Keratinocyte (primary cell): ENCODE measurements around the gene UBE2L5. TPM values are rescaled to one million over a fixed set of nuclear protein-coding genes. Genes with fewer than 3 reads are reported as not detected.

Experiments
- DNase-seq: peaks from one replicate; pipeline ENCODE4 v3.0.0-alpha.2; 2011; ENCODE audit warnings: low read depth, missing footprints, low spot score
- FAIRE-seq: peaks from 2 replicates; lab custom pipeline; 2011; peaks lifted over from hg19 to GRCh38; lab: Jason Lieb, UNC
- H2AFZ ChIP-seq: 2 replicates; pipeline ENCODE4 v1.6.0; 2012; ENCODE audit warnings: low read length, control low read depth, inconsistent platforms; ENCODE audit not compliant: control insufficient read depth
- H3K27ac ChIP-seq: 2 replicates; pipeline ENCODE4 v1.5.1; 2011; ENCODE audit warnings: low read length; ENCODE audit not compliant: control insufficient read depth, insufficient read depth
- H3K27me3 ChIP-seq: 3 replicates; pipeline ENCODE4 v1.6.0; 2011; ENCODE audit warnings: low read length; ENCODE audit not compliant: control insufficient read depth, insufficient read depth; ENCODE audit errors: extremely low read depth
- H3K36me3 ChIP-seq, 2 experiments: 2 replicates in 1 of 2; 3 replicates in 1 of 2; pipeline ENCODE4 v1.5.1; 2011; ENCODE audit warnings: low read length in 2 of 2, mild to moderate bottlenecking in 1 of 2; ENCODE audit not compliant: control insufficient read depth in 2 of 2, insufficient read depth in 2 of 2; ENCODE audit errors: extremely low read depth in 1 of 2
- H3K4me1 ChIP-seq: 3 replicates; pipeline ENCODE4 v1.5.1; 2011; ENCODE audit warnings: low read length; ENCODE audit not compliant: control insufficient read depth, insufficient read depth; ENCODE audit errors: extremely low read depth
- H3K4me2 ChIP-seq: 3 replicates; pipeline ENCODE4 v1.6.0; 2011; ENCODE audit warnings: low read depth, low read length; ENCODE audit not compliant: control insufficient read depth, insufficient read depth; ENCODE audit errors: extremely low read depth
- H3K4me3 ChIP-seq, 3 experiments: fragments of 200-600 bp in 1 of 3; sonication (generic) in 1 of 3; 2 replicates in 2 of 3; 3 replicates in 1 of 3; pipeline ENCODE4 v1.5.1; 2011 to 2016; ENCODE audit warnings: low read length in 3 of 3, mild to moderate bottlenecking in 3 of 3, control low read depth in 2 of 3, inconsistent platforms in 1 of 3, low read depth in 1 of 3, mixed read lengths in 1 of 3, mixed run types in 1 of 3, moderate library complexity in 1 of 3; ENCODE audit not compliant: control insufficient read depth in 2 of 3, insufficient read depth in 2 of 3; ENCODE audit errors: extremely low read depth in 1 of 3
- H3K79me2 ChIP-seq: 2 replicates; pipeline ENCODE4 v1.6.0; 2012; ENCODE audit warnings: low read length; ENCODE audit not compliant: control insufficient read depth, insufficient read depth
- H3K9ac ChIP-seq: 3 replicates; pipeline ENCODE4 v1.6.0; 2011; ENCODE audit warnings: low read length; ENCODE audit not compliant: control insufficient read depth, insufficient read depth; ENCODE audit errors: extremely low read depth
- H3K9me1 ChIP-seq: 3 replicates; pipeline ENCODE4 v1.6.0; 2011; ENCODE audit warnings: low read length; ENCODE audit not compliant: control insufficient read depth, insufficient read depth; ENCODE audit errors: extremely low read depth
- H3K9me3 ChIP-seq: 2 replicates; pipeline ENCODE4 v1.5.1; 2012; ENCODE audit warnings: low read depth, low read length; ENCODE audit not compliant: control insufficient read depth
- H4K20me1 ChIP-seq: 3 replicates; pipeline ENCODE4 v1.6.0; 2011; ENCODE audit warnings: low read length; ENCODE audit not compliant: control insufficient read depth, insufficient read depth; ENCODE audit errors: extremely low read depth
- CTCF ChIP-seq, 3 experiments: IDR thresholded peaks in 1 of 3; conservative IDR thresholded peaks in 1 of 3; optimal IDR thresholded peaks in 1 of 3; 2 replicates in 2 of 3; 3 replicates in 1 of 3; pipeline versions ENCODE3 to v1.5.1; 2011; ENCODE audit warnings: low read length in 3 of 3, mild to moderate bottlenecking in 3 of 3, moderate library complexity in 2 of 3, control low read depth in 1 of 3, inconsistent platforms in 1 of 3; ENCODE audit not compliant: insufficient read depth in 2 of 3; ENCODE audit errors: extremely low read depth in 1 of 3
- EZH2 ChIP-seq: IDR thresholded peaks from one replicate; pipeline ENCODE4 v1.6.1; 2012; ENCODE audit warnings: inconsistent platforms, mild to moderate bottlenecking, low read length, moderate library complexity
- dilution Hi-C: fragments of 300-500 bp; cut with MboI; formaldehyde crosslinking; loops from one replicate; pipeline ENCODE4 v1.7.0; 2020; ENCODE audit warnings: low sequenced_read_pairs; ENCODE audit not compliant: extremely low pct_ligation_motif_present
- polyA plus RNA-seq, 5 experiments: library from polyadenylated mRNA; depleted of rRNA in 3 of 5; stranded (reverse) in 3 of 5; stranded (forward) in 1 of 5; unstranded in 1 of 5; fragments of >200 nt; gene quantifications; 1 replicate in 1 of 5; 2 replicates in 3 of 5; 3 replicates in 1 of 5; pipeline versions ENCODE4 v1.2.1 to v1.2.3, GENCODE V29; 2011 to 2012; ENCODE audit warnings: missing spikeins in 2 of 5, low read depth in 1 of 5, low replicate concordance in 1 of 5

Gene UBE2L5
- polyA plus RNA-seq, 1 donor (not counting 4 experiments of a cell fraction or from before 2014, with no cell fraction given), result 0.38 TPM

GRCh38 chr13:30466358-30466714 is 44.0 kb downstream of the UBE2L5 start:
- TF ChIP-seq EZH2 (no peak), CTCF (optimal IDR thresholded peaks at IDR 0.05 in 1 of 3, IDR thresholded peaks at IDR 0.05 in 1 of 3, conservative IDR thresholded peaks at IDR 0.05 in 1 of 3; ENCODE audit: extremely low read depth in 1 of 3, insufficient read depth in 2 of 3, low read length in 3 of 3) (no peak)
- peak overlapping the region in 2 of 3 experiments; percentile 22 to 63 for H3K4me3 ChIP-seq
- H2AFZ ChIP-seq, result peak overlapping the region; percentile 45
- FAIRE-seq, result no peak
- peak overlapping the region; percentile 85 for H3K27ac ChIP-seq
- H3K9me1 ChIP-seq, result no peaks in the 10 kb centered on the region
- H3K27me3 ChIP-seq, result no peaks in the 10 kb centered on the region
- H3K79me2 ChIP-seq, result peaks cover 23% of the 10 kb centered on the region
- peaks cover 1 to 10% of the 10 kb centered on the region in 2 experiments for H3K36me3 ChIP-seq
- DNase-seq, result no peak
- H4K20me1 ChIP-seq, result no peaks in the 10 kb centered on the region
- dilution Hi-C loops, result no loop called here
- peak overlapping the region; percentile 92 for H3K9ac ChIP-seq
- H3K4me1 ChIP-seq, result peaks cover 16% of the 10 kb centered on the region
- H3K4me2 ChIP-seq, result peak overlapping the region; percentile 79
- no peaks in the 10 kb centered on the region for H3K9me3 ChIP-seq

- Histone ChIP-seq H3K4me2 (peak overlapping the region; percentile 79), H3K4me1 (peaks cover 16% of the 10 kb centered on the region), H3K9me3 (no peaks in the 10 kb centered on the region), H3K36me3 (peaks cover 1 to 10% of the 10 kb centered on the region in 2 experiments), H3K79me2 (peaks cover 22% of the 10 kb centered on the region), H3K27ac (peak overlapping the region; percentile 85), H3K9me1 (no peaks in the 10 kb centered on the region), H4K20me1 (no peaks in the 10 kb centered on the region), H2AFZ (peak overlapping the region; percentile 39), H3K9ac (no peak overlapping the region), H3K27me3 (no peaks in the 10 kb centered on the region), H3K4me3 (peak overlapping the region in 1 of 3 experiments; percentile 63)
- no peak for DNase-seq
- dilution Hi-C loops, result no loop called here
- no peak for FAIRE-seq
- TF ChIP-seq CTCF (optimal IDR thresholded peaks at IDR 0.05 in 1 of 3, IDR thresholded peaks at IDR 0.05 in 1 of 3, conservative IDR thresholded peaks at IDR 0.05 in 1 of 3; ENCODE audit: extremely low read depth in 1 of 3, insufficient read depth in 2 of 3, low read length in 3 of 3) (no peak), EZH2 (no peak)
Measured at GRCh38 chr13:30466841-30467252, 44.6 kb downstream of the UBE2L5 start.
